HepG2 (cell line): Measurements from ENCODE around the gene YWHAB. TPM values are rescaled to one million over a fixed set of nuclear protein-coding genes. Genes with fewer than 3 reads are reported as not detected.

Source experiments
- EHMT2 ChIP-seq: fragments of 200-600 bp; sonication (generic); IDR thresholded peaks from 2 replicates; pipeline ENCODE4 v1.7.0; 2017; ENCODE audit warnings: antibody characterized with exemption, low read depth, low read length, borderline replicate concordance
- GABPB1 ChIP-seq: IDR thresholded peaks from 2 replicates; pipeline ENCODE4 v1.6.1; 2016; ENCODE audit warnings: mild to moderate bottlenecking, missing genetic modification reagents, moderate library complexity, missing compliant biosample characterization
- HIVEP1 ChIP-seq: sonication (generic); formaldehyde crosslinking; IDR thresholded peaks from 2 replicates; pipeline ENCODE4 v1.4.0; 2020; ENCODE audit warnings: mild to moderate bottlenecking, missing genetic modification reagents
- KMT2B ChIP-seq: IDR thresholded peaks from 2 replicates; pipeline ENCODE4 v1.6.1; 2016; ENCODE audit warnings: missing genetic modification reagents, missing compliant biosample characterization
- MYC ChIP-seq: sonication (generic); formaldehyde crosslinking; IDR thresholded peaks from 2 replicates; pipeline ENCODE4 v1.9.0; 2021; ENCODE audit warnings: missing genetic modification reagents, borderline replicate concordance
- PATZ1 ChIP-seq: sonication (generic); formaldehyde crosslinking; IDR thresholded peaks from 2 replicates; pipeline ENCODE4 v1.4.0; 2020; ENCODE audit warnings: missing genetic modification reagents
- PLRG1 ChIP-seq: fragments of 450-650 bp; conservative IDR thresholded peaks from 2 replicates; pipeline ENCODE4 v1.6.1; 2016
- RXRB ChIP-seq: IDR thresholded peaks from 2 replicates; pipeline ENCODE4 v1.6.1; 2016; ENCODE audit warnings: borderline replicate concordance, missing genetic modification reagents, missing compliant biosample characterization
- SALL1 ChIP-seq: sonication (generic); formaldehyde crosslinking; IDR thresholded peaks from 2 replicates; pipeline ENCODE4 v1.8.0; 2022; ENCODE audit warnings: mild to moderate bottlenecking, missing genetic modification reagents
- THAP9 ChIP-seq: sonication (generic); formaldehyde crosslinking; IDR thresholded peaks from 2 replicates; pipeline ENCODE4; 2020; ENCODE audit warnings: missing genetic modification reagents, mild to moderate bottlenecking, borderline replicate concordance
- ZBTB21 ChIP-seq: sonication (generic); formaldehyde crosslinking; IDR thresholded peaks from 2 replicates; pipeline ENCODE4 v1.4.0; 2020; ENCODE audit warnings: missing genetic modification reagents
- ZBTB7A ChIP-seq: sonication (generic); formaldehyde crosslinking; IDR thresholded peaks from 2 replicates; pipeline ENCODE4 v1.8.0; 2022; ENCODE audit warnings: mild to moderate bottlenecking, missing genetic modification reagents
- ZNF225 ChIP-seq: sonication (generic); formaldehyde crosslinking; IDR thresholded peaks from 2 replicates; pipeline ENCODE4 v1.4.0; 2020; ENCODE audit warnings: mild to moderate bottlenecking, missing genetic modification reagents
- ZNF256 ChIP-seq: sonication (generic); formaldehyde crosslinking; conservative IDR thresholded peaks from 2 replicates; pipeline ENCODE4 v1.4.0; 2020; ENCODE audit warnings: missing genetic modification reagents
- ZNF30 ChIP-seq: sonication (generic); formaldehyde crosslinking; IDR thresholded peaks from 2 replicates; pipeline ENCODE4 v1.5.0; 2020; ENCODE audit warnings: mild to moderate bottlenecking, missing genetic modification reagents
- ZNF543 ChIP-seq: sonication (generic); formaldehyde crosslinking; IDR thresholded peaks from 2 replicates; pipeline ENCODE4 v1.4.0; 2020; ENCODE audit warnings: mild to moderate bottlenecking, missing genetic modification reagents
- ZNF619 ChIP-seq: sonication (generic); formaldehyde crosslinking; IDR thresholded peaks from 2 replicates; pipeline ENCODE4 v1.4.0; 2020; ENCODE audit warnings: mild to moderate bottlenecking, missing genetic modification reagents
- polyA plus RNA-seq, 8 experiments: library from polyadenylated mRNA; depleted of rRNA in 3 of 8; stranded (reverse) in 7 of 8; unstranded in 1 of 8; fragments of >200 nt; fragmentation: Illumina TruSeq in 4 of 8; extraction: Trizol in 4 of 8; gene quantifications; 2 replicates each; pipeline versions ENCODE4 v1.2.1 to v1.2.3, GENCODE V29; 2011 to 2016; ENCODE audit warnings: low read depth in 4 of 8, missing spikeins in 1 of 8, mixed read lengths in 1 of 8; ENCODE audit not compliant: insufficient read depth in 1 of 8
- total RNA-seq, 5 experiments: library from RNA; depleted of rRNA; stranded (reverse); fragments of >200 nt; fragmentation: Illumina TruSeq; extraction: Trizol; gene quantifications; 2 replicates each; pipeline ENCODE4 v1.2.3, GENCODE V29; 2016; ENCODE audit warnings: low read depth in 1 of 5

The YWHAB gene
- total and polyA plus RNA-seq, 2 of the 13 experiments (the other 11 are each of a cell fraction or from before 2014, with no cell fraction given): 77.2 to 121 TPM

GRCh38 chr20:44885392-44886265 lies at the start of gene YWHAB (continued):
- TF ChIP-seq ZNF225 (CRISPR knock-in tag): peak; percentile 93; the same call in 1 of the 2 replicates
- TF ChIP-seq ZNF543 (CRISPR knock-in tag): no peak
- TF ChIP-seq ZBTB7A (CRISPR knock-in tag): 0 out of 2 replicates have a peak, but pooled peaks have one; percentile 81
- peak; percentile 90 for TF ChIP-seq PATZ1 (CRISPR knock-in tag)
- peak; percentile 94 for TF ChIP-seq MYC (CRISPR knock-in tag)
- TF ChIP-seq RXRB (CRISPR knock-in tag): peak; percentile 73
- TF ChIP-seq ZNF619 (CRISPR knock-in tag): peak; percentile 84; the same call in 1 of the 2 replicates
- no peak for TF ChIP-seq ZBTB21 (CRISPR knock-in tag)
- no peak for TF ChIP-seq ZNF30 (CRISPR knock-in tag)
- peak; percentile 21; the same call in 1 of the 2 replicates for TF ChIP-seq ZNF256 (CRISPR knock-in tag)
- TF ChIP-seq GABPB1 (CRISPR knock-in tag): peak; percentile 97
- peak; percentile 96 for TF ChIP-seq KMT2B (CRISPR knock-in tag)
- TF ChIP-seq THAP9 (CRISPR knock-in tag): peak; percentile 87; the same call in 1 of the 2 replicates
- TF ChIP-seq EHMT2: no peak; the same call in 1 of the 2 replicates
- peak; percentile 73; the same call in 1 of the 2 replicates for TF ChIP-seq HIVEP1 (CRISPR knock-in tag)
- no peak for TF ChIP-seq PLRG1
- TF ChIP-seq SALL1 (CRISPR knock-in tag): peak; percentile 65
